HG03135 (cell line): ENCODE measurements around the gene C3AR1.
"Not testable (repeated sequence)": the region's sequence is repeated elsewhere in the genome, so short reads cannot be mapped to it uniquely, and the experiment has no call there.

ENCODE experiments used
- ATAC-seq: cut with Tn5 transposase; IDR thresholded peaks from one replicate; pipeline ENCODE4 v1.9.1; 2021; ENCODE audit warnings: mild to moderate bottlenecking, moderate library complexity; ENCODE audit not compliant: unreplicated experiment

C3AR1 gene

GRCh38 chr12:8031017-8031416, 35.1 kb downstream of the C3AR1 start:
- not testable (repeated sequence) for ATAC-seq

- ATAC-seq, result no peak
Observed at GRCh38 chr12:8030189-8030588, 36.0 kb downstream of the C3AR1 start.

DNA sequence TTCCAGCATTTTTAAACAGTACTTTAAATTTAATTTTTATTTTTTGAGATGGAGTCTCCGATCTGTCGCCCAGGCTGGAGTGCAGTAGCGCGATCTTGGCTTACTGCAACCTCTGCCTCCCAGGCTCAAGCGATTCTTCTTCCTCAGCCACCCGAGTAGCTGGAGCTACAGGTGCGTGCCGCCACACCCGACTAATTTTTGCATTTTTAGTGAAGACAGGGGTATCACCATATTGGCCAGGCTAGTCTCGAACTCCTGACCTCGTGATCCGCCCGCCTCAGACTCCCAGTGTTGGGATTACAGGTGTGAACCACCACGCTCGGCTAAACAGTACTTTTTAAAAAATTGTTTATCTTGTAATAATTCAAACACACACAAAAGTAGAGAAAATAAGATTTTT, 37.9 kb downstream of the C3AR1 start:
- no peak for ATAC-seq

DNA sequence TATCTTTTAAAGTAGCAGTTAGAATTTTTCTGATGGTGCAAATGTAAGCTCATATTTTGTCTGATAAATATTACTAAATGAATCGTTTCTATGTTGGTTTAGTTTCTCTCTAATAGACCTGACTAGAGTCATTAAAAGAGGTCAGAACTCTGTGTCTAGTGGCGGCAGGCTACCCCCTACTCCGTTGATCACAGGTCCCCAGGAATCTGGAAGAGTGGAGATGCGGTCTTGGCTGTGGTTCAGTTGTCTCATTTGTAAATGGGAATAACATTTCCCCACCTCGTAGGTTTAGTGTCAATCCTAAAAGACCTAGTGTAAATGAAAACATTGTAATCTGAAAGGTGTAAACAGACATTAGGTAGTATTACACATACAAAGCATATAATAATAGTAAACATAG, 38.3 kb downstream of the C3AR1 start:
- ATAC-seq, result no peak

- peak; percentile 96 for ATAC-seq
Observed at GRCh38 chr12:8026291-8026900, 39.8 kb downstream of the C3AR1 start.

DNA sequence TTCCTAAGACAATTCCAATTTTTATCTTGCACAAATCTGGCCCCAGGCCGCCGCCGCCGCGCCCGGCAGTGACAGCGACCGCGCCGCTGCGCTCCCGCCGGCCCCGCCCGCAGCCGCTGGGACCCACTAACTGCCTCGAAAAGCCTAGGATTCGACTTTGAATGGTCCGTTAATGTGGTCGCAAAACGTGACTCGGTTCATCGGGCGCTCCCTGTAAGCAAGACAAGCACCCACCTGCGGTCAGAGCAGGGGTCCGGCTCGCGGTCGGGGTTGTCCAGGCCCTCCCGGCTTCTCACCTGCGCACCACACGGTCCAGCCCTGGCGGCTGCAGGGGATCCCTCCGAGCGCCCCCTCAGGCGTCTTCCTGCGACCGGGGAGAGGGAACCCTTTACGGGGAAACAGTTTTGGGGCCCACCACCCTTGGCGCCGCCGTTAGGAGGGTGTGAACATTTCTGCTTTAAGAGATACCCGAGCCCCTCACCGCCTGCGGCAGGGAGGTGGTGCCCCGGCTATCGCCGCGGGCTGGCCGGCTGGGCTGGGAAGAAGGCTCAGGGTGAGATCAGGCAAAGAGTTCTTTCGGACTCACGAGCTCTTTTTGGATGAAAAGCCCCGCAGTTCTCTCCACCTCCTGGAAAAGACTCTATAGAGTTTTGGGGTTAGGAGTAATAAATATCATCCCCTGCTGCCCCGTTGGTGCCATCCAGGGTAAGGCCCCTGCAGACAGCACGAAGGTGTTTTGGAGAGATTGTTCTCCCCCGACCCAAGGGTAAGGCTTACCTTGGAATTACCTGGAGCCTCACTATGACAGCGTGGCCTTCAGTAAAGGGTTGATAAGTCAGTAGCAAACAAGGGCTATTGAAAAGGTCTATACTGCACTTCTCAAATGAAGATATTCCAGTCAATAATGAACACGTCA, 47.2 kb downstream of the C3AR1 start:
- ATAC-seq, result no peak

DNA sequence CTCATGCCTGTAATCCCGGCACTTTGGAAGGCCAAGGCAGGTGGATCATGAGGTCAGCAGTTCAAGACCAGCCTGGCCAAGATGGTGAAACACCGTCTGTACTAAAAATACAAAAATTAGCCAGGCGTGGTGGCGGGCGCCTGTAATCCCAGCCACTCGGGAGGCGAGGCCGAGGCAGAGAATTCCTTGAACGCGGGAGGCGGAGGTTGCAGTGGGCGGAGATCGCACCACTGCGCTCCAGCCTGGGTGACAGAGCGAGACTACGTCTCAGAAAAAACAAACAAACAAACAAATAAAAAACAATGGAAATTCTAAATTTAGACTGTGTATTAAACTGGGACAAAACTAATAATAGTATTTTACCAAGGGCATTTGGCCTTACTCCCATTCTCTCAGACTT, 47.9 kb downstream of the C3AR1 start:
- ATAC-seq, result not testable (repeated sequence)

DNA sequence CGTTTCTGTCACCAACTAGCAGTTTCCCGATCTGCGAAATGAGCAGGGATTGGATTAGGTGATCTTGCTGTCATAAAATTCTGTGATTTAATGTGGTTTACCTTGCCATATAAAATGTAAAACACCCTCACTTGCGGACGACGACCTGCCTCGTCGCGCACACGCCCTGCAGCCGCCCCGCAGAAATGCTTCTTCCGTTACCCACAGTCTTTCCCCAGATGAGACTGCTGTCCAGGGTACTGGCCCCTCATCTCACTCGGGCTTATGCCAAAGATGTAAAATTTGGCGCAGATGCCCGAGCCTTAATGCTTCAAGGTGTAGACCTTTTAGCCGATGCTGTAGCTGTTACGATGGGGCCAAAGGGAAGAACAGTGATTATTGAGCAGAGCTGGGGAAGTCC, 51.3 kb downstream of the C3AR1 start:
- no peak for ATAC-seq

DNA sequence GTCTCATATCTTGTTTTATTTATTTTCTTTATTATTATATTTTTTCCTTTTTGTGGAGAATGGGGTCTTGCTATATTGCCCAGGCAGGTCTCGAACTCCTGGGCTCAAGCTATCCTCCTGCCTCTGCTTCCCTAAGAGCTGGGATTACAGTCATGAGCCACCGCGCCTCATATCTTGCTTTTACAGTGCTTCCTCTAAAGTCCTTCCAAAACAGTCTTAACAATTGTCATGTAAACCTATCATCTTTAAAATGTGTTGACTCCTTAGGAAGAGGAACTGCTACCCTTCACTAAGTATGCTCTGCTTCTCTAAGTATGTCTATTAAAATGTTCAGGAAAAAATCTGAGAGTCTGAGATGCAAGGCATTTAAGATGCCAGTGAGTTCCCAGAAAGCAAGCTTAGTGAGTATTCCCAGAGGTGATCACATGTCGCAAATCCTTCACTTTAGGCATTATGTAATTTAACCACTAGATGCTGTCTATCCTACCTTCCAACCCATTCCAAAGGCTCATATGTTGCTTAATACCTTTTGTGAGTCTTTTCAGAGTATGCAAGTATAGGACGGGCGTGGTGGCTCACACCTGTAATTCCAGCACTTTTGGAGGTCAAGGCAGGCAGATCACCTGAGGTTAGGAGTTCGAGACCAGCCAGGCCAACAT, 53.4 kb downstream of the C3AR1 start:
- ATAC-seq, result no peak

DNA sequence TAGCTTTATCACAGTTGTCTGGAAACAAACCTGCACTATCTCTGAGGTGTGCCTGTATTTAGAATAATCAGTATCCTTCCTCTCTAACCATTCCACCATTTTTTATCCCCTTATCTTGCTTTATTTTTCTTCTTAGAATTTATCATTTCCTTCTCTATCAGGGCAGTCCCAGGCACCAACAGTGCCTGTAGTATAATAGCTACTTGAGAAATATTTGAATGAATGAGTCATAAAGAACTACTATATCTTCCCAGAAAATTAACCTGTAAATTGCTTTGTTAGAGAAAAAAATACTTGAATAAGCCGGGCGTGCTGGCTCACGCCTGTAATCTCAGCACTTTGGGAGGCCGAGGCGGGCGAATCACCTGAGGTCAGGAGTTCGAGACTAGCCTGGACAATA, 54.8 kb downstream of the C3AR1 start:
- no peak for ATAC-seq
